Esophagus squamous epithelium (tissue), 4 donors: ENCODE measurements around the gene TNFRSF12A.

ENCODE experiments used
- CTCF ChIP-seq, 6 experiments: fragments of 450-650 bp in 4 of 6; fragments of 200-600 bp in 2 of 6; sonication (generic) in 2 of 6; IDR thresholded peaks; one replicate each; pipeline ENCODE4 v1.5.1; 2016 to 2019; ENCODE audit warnings: antibody characterized with exemption in 6 of 6, mild to moderate bottlenecking in 4 of 6, moderate library complexity in 4 of 6
- POLR2A ChIP-seq, 4 donors: fragments of 450-650 bp; IDR thresholded peaks; one replicate each; pipeline ENCODE4 v1.6.1; 2017; ENCODE audit warnings: antibody characterized with exemption in 4 of 4, mild to moderate bottlenecking in 4 of 4, moderate library complexity in 3 of 4

- no peak for TF ChIP-seq CTCF (IDR thresholded peaks at IDR 0.05)
- no peak for TF ChIP-seq POLR2A (IDR thresholded peaks at IDR 0.05)
Observed at GRCh38 chr16:2990891-2991290, 29.3 kb upstream of the TNFRSF12A start.
